ENCODE measurements around the gene CLCN4.

CLCN4 gene

GRCh38 chrX:10246297-10246696 lies 89.5 kb downstream of the CLCN4 start:
- no peak overlapping the region for H3K27ac ChIP-seq (ENCODE audit: low read depth, low read length)
- H3K9ac ChIP-seq (ENCODE audit: low read length) = no peak overlapping the region
- peaks cover 5% of the 10 kb centered on the region for H3K4me1 ChIP-seq (ENCODE audit: insufficient read depth, low read length)
- H3K36me3 ChIP-seq (ENCODE audit: insufficient read depth, low read length) = no peaks in the 10 kb centered on the region
- H3K4me3 ChIP-seq (ENCODE audit: low read depth in 1 of 2, low read length in 2 of 2) = no peak overlapping the region
- H3K9me3 ChIP-seq (ENCODE audit: low read length) = no peaks in the 10 kb centered on the region
- no peaks in the 10 kb centered on the region for H3K27me3 ChIP-seq (ENCODE audit: control insufficient read depth in 1 of 2, insufficient read depth in 2 of 2, low read length in 2 of 2)

GRCh38 chrX:10246846-10247245 lies 90.1 kb downstream of the CLCN4 start:
- Histone ChIP-seq H3K36me3 (ENCODE audit: insufficient read depth, low read length) (no peaks in the 10 kb centered on the region), H3K9me3 (ENCODE audit: low read length) (no peaks in the 10 kb centered on the region), H3K27me3 (ENCODE audit: control insufficient read depth in 1 of 2, insufficient read depth in 2 of 2, low read length in 2 of 2) (no peaks in the 10 kb centered on the region), H3K27ac (ENCODE audit: low read depth, low read length) (no peak overlapping the region), H3K4me3 (ENCODE audit: low read depth in 1 of 2, low read length in 2 of 2) (no peak overlapping the region), H3K9ac (ENCODE audit: low read length) (no peak overlapping the region), H3K4me1 (ENCODE audit: insufficient read depth, low read length) (no peaks in the 10 kb centered on the region)

- H3K9me3 ChIP-seq (ENCODE audit: low read length) = no peaks in the 10 kb centered on the region
- no peak overlapping the region for H3K9ac ChIP-seq (ENCODE audit: low read length)
- no peak overlapping the region for H3K4me3 ChIP-seq (ENCODE audit: low read depth in 1 of 2, low read length in 2 of 2)
- H3K36me3 ChIP-seq (ENCODE audit: insufficient read depth, low read length) = no peaks in the 10 kb centered on the region
- H3K27ac ChIP-seq (ENCODE audit: low read depth, low read length) = no peak overlapping the region
- peaks cover 4 to 6% of the 10 kb centered on the region in 2 donors for H3K27me3 ChIP-seq (ENCODE audit: control insufficient read depth in 1 of 2, insufficient read depth in 2 of 2, low read length in 2 of 2)
- no peaks in the 10 kb centered on the region for H3K4me1 ChIP-seq (ENCODE audit: insufficient read depth, low read length)
Measured at GRCh38 chrX:10254739-10255138, 98.0 kb downstream of the CLCN4 start.

GRCh38 chrX:10259716-10260115 lies 102.9 kb downstream of the CLCN4 start:
- Histone ChIP-seq H3K4me1 (ENCODE audit: insufficient read depth, low read length) (no peaks in the 10 kb centered on the region), H3K27ac (ENCODE audit: low read depth, low read length) (no peak overlapping the region), H3K9me3 (ENCODE audit: low read length) (no peaks in the 10 kb centered on the region), H3K36me3 (ENCODE audit: insufficient read depth, low read length) (no peaks in the 10 kb centered on the region), H3K9ac (ENCODE audit: low read length) (no peak overlapping the region), H3K27me3 (ENCODE audit: control insufficient read depth in 1 of 2, insufficient read depth in 2 of 2, low read length in 2 of 2) (peaks cover 4 to 6% of the 10 kb centered on the region in 2 donors), H3K4me3 (ENCODE audit: low read depth in 1 of 2, low read length in 2 of 2) (no peak overlapping the region)

GRCh38 chrX:10265775-10266174 lies 109.0 kb downstream of the CLCN4 start:
- H3K4me1 ChIP-seq (ENCODE audit: insufficient read depth, low read length) = no peaks in the 10 kb centered on the region
- H3K9me3 ChIP-seq (ENCODE audit: low read length) = no peaks in the 10 kb centered on the region
- H3K27ac ChIP-seq (ENCODE audit: low read depth, low read length) = no peak overlapping the region
- H3K4me3 ChIP-seq (ENCODE audit: low read depth in 1 of 2, low read length in 2 of 2) = no peak overlapping the region
- no peaks in the 10 kb centered on the region for H3K36me3 ChIP-seq (ENCODE audit: insufficient read depth, low read length)
- H3K27me3 ChIP-seq (ENCODE audit: control insufficient read depth in 1 of 2, insufficient read depth in 2 of 2, low read length in 2 of 2) = peaks cover 0 to 4% of the 10 kb centered on the region in 2 donors
- H3K9ac ChIP-seq (ENCODE audit: low read length) = no peak overlapping the region

DNA sequence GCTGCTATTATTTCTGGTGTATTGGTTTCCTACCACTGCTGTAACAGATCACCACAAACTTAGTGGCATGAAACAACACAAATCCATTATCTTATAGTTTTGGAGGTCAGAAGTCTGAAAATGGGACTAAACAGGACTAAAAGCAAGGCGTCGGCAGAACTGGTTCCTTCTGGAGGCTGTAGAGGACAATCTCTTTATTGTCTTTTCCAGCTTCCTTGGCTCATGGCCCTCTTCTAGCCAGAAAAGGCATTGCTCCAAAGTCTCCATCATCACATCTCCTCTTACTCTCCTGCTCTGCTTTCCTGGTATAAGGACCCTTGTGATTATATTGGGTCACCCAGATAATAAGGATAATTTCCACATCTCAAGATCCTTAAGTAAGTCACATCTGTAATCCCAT lies 121.9 kb downstream of the CLCN4 start:
- Histone ChIP-seq H3K36me3 (ENCODE audit: insufficient read depth, low read length) (no peaks in the 10 kb centered on the region), H3K9me3 (ENCODE audit: low read length) (no peaks in the 10 kb centered on the region)

DNA sequence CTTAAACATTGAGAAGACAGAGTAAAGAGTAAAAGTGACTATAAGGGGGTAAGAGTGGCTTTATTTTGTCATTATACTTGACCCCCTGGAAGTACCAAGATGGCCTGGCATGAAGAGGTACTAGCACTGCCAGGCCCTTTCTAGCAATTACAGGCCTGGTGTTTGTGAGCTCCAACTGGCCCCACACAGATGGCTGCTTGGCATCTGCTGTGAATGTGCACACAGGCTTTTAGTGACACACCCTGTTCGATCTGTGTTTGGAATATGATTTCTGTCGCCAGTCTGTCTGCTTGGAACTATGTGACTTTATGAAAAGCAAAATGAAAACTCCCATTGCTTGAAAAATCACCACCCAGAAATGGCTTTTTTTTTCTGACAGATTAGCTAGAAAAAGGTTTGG lies 123.3 kb downstream of the CLCN4 start:
- Histone ChIP-seq H3K4me3 (ENCODE audit: low read depth in 1 of 2, low read length in 2 of 2) (no peak overlapping the region), H3K27me3 (ENCODE audit: control insufficient read depth in 1 of 2, insufficient read depth in 2 of 2, low read length in 2 of 2) (peaks cover 0 to 2% of the 10 kb centered on the region in 2 donors), H3K27ac (ENCODE audit: low read depth, low read length) (no peak overlapping the region), H3K9me3 (ENCODE audit: low read length) (no peaks in the 10 kb centered on the region), H3K4me1 (ENCODE audit: insufficient read depth, low read length) (no peaks in the 10 kb centered on the region), H3K36me3 (ENCODE audit: insufficient read depth, low read length) (no peaks in the 10 kb centered on the region), H3K9ac (ENCODE audit: low read length) (no peak overlapping the region)

More for the DNA sequence above, 121.9 kb downstream of the CLCN4 start:
- Histone ChIP-seq H3K4me1 (ENCODE audit: insufficient read depth, low read length) (no peaks in the 10 kb centered on the region), H3K27ac (ENCODE audit: low read depth, low read length) (no peak overlapping the region), H3K9ac (ENCODE audit: low read length) (no peak overlapping the region), H3K27me3 (ENCODE audit: control insufficient read depth in 1 of 2, insufficient read depth in 2 of 2, low read length in 2 of 2) (peaks cover 0 to 6% of the 10 kb centered on the region in 2 donors), H3K4me3 (ENCODE audit: low read depth in 1 of 2, low read length in 2 of 2) (no peak overlapping the region)

GRCh38 chrX:10282490-10282889 lies 125.7 kb downstream of the CLCN4 start:
- Histone ChIP-seq H3K4me3 (ENCODE audit: low read depth in 1 of 2, low read length in 2 of 2) (no peak overlapping the region), H3K9ac (ENCODE audit: low read length) (no peak overlapping the region), H3K9me3 (ENCODE audit: low read length) (no peaks in the 10 kb centered on the region), H3K27ac (ENCODE audit: low read depth, low read length) (no peak overlapping the region), H3K4me1 (ENCODE audit: insufficient read depth, low read length) (no peaks in the 10 kb centered on the region), H3K36me3 (ENCODE audit: insufficient read depth, low read length) (no peaks in the 10 kb centered on the region), H3K27me3 (ENCODE audit: control insufficient read depth in 1 of 2, insufficient read depth in 2 of 2, low read length in 2 of 2) (no peaks in the 10 kb centered on the region)

GRCh38 chrX:10286195-10286594 lies 129.4 kb downstream of the CLCN4 start:
- Histone ChIP-seq H3K27me3 (ENCODE audit: control insufficient read depth in 1 of 2, insufficient read depth in 2 of 2, low read length in 2 of 2) (no peaks in the 10 kb centered on the region), H3K36me3 (ENCODE audit: insufficient read depth, low read length) (no peaks in the 10 kb centered on the region), H3K9me3 (ENCODE audit: low read length) (no peaks in the 10 kb centered on the region), H3K4me3 (ENCODE audit: low read depth in 1 of 2, low read length in 2 of 2) (no peak overlapping the region), H3K27ac (ENCODE audit: low read depth, low read length) (no peak overlapping the region), H3K9ac (ENCODE audit: low read length) (no peak overlapping the region), H3K4me1 (ENCODE audit: insufficient read depth, low read length) (no peaks in the 10 kb centered on the region)

All from muscle layer of colon (tissue), 2 donors.